Brain microvascular endothelial cell (primary cell): ENCODE measurements around the gene SDK1.

ENCODE experiments used
- DNase-seq: peaks from one replicate; pipeline ENCODE4 v3.0.0-alpha.2; 2020
- H3K27ac ChIP-seq: fragments of 250-450 bp; sonication (Bioruptor Pico); 2 replicates; pipeline ENCODE4 v1.5.1; 2020; ENCODE audit warnings: mild to moderate bottlenecking, moderate library complexity
- H3K27me3 ChIP-seq: fragments of 250-450 bp; sonication (Bioruptor Pico); replicated peaks from 2 replicates; pipeline ENCODE4 v1.5.1; 2020; ENCODE audit warnings: mild to moderate bottlenecking
- H3K36me3 ChIP-seq: fragments of 250-450 bp; sonication (Bioruptor Pico); replicated peaks from 2 replicates; pipeline ENCODE4 v1.5.1; 2020; ENCODE audit warnings: mild to moderate bottlenecking
- H3K4me3 ChIP-seq: 2 replicates; pipeline ENCODE4 v1.5.1; 2011; ENCODE audit warnings: low read depth, mild to moderate bottlenecking, control low read depth, low read length, moderate library complexity
- in situ Hi-C: cut with HindIII; loops from 2 replicates; pipeline ENCODE4 v1.10.0; 2017; ENCODE audit warnings: low sequenced_read_pairs, low pct_ligation_motif_present
- TF ChIP-seq, protein P1 (sequence below): IDR thresholded peaks from 2 replicates; pipeline ENCODE4 v1.5.1; 2011; ENCODE audit warnings: low read depth, mild to moderate bottlenecking, moderate library complexity, low read length, control low read depth, inconsistent platforms; ENCODE audit errors: missing control alignments

Gene SDK1

DNA sequence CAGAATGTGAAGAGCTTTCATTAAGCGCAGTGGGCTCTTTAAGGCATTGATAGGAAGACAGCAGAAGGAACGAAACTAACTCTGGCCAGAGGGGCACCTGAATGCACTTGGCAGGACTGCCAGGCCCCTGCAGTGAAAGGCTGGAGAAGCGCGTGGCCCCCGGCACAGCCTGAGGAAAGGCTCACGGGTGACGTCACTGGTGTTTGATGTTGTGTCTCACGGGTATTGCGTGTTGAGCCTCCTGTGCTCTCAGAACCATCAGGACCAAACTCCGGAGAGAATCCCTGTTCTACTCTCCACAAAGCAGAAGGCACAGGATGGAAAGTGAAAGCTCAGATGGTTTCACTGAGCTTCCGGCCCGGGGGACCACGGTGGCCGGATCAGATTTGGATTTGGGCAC, 865.3 kb downstream of the SDK1 start:
- no peaks in the 10 kb centered on the region for H3K36me3 ChIP-seq
- in situ Hi-C loops: no loop called here
- TF ChIP-seq, protein P1, sequence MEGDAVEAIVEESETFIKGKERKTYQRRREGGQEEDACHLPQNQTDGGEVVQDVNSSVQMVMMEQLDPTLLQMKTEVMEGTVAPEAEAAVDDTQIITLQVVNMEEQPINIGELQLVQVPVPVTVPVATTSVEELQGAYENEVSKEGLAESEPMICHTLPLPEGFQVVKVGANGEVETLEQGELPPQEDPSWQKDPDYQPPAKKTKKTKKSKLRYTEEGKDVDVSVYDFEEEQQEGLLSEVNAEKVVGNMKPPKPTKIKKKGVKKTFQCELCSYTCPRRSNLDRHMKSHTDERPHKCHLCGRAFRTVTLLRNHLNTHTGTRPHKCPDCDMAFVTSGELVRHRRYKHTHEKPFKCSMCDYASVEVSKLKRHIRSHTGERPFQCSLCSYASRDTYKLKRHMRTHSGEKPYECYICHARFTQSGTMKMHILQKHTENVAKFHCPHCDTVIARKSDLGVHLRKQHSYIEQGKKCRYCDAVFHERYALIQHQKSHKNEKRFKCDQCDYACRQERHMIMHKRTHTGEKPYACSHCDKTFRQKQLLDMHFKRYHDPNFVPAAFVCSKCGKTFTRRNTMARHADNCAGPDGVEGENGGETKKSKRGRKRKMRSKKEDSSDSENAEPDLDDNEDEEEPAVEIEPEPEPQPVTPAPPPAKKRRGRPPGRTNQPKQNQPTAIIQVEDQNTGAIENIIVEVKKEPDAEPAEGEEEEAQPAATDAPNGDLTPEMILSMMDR: no peak
- H3K4me3 ChIP-seq: no peak overlapping the region
- no peak for DNase-seq
- no peak overlapping the region for H3K27ac ChIP-seq
- no peaks in the 10 kb centered on the region for H3K27me3 ChIP-seq

DNA sequence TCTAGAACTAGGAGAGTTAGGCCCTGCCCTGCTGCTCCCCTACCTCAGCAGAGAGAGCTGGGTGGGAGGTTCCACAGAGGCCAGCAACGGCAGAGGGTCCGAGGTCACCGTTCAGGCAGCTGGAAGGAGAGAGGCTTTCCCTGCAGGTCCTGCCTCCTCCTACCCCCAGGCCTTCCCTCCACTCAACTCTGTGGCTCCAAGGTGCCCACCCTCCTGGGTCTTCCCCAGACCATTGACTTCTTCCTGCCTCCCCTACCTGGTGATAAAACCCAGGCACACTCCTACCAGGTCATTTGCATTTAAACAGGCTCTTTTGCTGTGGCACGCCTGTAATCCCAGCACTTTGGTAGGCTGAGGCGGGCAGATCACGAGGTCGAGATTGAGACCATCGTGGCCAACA, 865.8 kb downstream of the SDK1 start:
- in situ Hi-C loops: no loop called here
- no peak overlapping the region for H3K27ac ChIP-seq
- TF ChIP-seq, protein P1: no peak
- no peaks in the 10 kb centered on the region for H3K27me3 ChIP-seq
- no peak for DNase-seq
- H3K36me3 ChIP-seq: no peaks in the 10 kb centered on the region
- H3K4me3 ChIP-seq: no peak overlapping the region

DNA sequence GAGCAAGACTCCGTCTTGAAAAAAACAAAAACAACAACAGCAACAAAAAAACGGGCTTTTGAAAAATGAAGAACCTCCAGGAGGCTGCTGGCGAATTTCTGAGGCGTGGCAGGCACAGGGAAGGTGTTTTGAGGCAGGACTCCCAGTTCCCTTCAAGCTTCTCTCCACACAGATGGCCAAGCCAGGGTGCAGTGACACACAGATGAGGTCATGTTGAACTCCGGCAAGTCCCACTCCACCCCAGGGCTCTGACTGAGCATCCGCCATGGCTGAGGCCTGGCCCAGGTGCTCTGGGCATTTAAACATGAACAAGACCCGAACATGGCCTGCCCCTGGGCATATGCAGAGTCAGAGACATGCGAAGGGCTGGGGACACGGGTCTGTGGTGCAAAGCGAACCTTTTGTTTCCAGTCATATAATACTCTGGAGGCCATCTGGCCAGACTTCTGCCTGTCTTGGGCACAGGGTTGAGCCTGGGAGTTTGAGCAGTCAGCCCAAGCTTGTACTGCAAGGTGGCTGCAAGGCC, 866.4 kb downstream of the SDK1 start:
- no peak for DNase-seq
- Histone ChIP-seq H3K36me3 (no peaks in the 10 kb centered on the region), H3K27me3 (no peaks in the 10 kb centered on the region), H3K4me3 (no peak overlapping the region), H3K27ac (no peak overlapping the region)
- in situ Hi-C loops: no loop called here
- TF ChIP-seq, protein P1: no peak

GRCh38 chr7:4168041-4168440, 867.0 kb downstream of the SDK1 start:
- no peak for DNase-seq
- Histone ChIP-seq H3K36me3 (no peaks in the 10 kb centered on the region), H3K27ac (no peak overlapping the region), H3K4me3 (no peak overlapping the region), H3K27me3 (no peaks in the 10 kb centered on the region)
- TF ChIP-seq, protein P1: no peak
- in situ Hi-C loops: no loop called here

DNA sequence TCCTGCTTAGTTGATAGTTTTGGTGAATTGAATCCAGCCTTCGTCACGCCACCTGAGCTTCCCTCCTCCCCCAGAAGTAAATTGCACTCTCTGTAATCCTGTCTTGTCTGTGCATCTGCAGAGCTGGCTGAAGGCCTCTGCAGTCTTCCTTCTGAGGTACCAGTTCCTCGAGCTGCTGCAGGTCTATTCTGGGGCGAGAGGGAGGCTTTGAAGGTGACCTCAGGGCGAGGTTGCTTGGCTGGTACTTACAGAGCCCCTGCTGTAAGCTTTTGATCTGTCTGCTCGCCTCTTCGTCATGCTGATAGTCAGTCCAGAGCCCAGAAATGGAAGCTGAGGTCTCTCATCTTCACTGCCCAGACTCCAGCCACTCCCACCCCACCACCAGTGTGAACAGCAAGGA, 867.5 kb downstream of the SDK1 start:
- in situ Hi-C loops: no loop called here
- DNase-seq: no peak
- H3K27ac ChIP-seq: no peak overlapping the region
- no peaks in the 10 kb centered on the region for H3K27me3 ChIP-seq
- H3K36me3 ChIP-seq: no peaks in the 10 kb centered on the region
- TF ChIP-seq, protein P1: no peak
- no peak overlapping the region for H3K4me3 ChIP-seq

DNA sequence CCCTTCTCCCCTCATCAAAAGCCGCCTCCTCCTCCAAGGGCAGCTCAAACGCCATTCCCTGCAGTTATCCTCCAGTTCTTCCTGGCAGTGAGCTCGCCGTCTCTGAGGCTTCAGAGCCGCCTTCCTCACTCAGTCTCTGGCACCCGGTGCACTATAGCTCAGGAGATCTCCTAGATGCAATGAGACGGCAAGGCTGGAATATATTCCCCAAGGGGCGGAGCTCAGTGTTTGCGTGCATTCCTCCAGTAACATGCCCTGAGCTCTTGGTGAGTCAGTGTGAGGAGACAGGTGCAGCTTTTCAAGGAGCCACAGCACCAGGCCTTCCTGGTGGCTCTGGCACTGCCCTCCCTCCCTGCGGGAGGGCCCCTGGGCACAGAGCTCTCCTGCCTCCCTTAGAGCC, 868.4 kb downstream of the SDK1 start:
- TF ChIP-seq, protein P1: no peak
- no peaks in the 10 kb centered on the region for H3K36me3 ChIP-seq
- H3K4me3 ChIP-seq: no peak overlapping the region
- no peak for DNase-seq
- no peak overlapping the region for H3K27ac ChIP-seq
- H3K27me3 ChIP-seq: no peaks in the 10 kb centered on the region
- in situ Hi-C loops: no loop called here
